ENCODE data around the gene ADAMTS9. TPM values are rescaled to one million over a fixed set of nuclear protein-coding genes. Genes with fewer than 3 reads are reported as not detected.

Gene ADAMTS9
- total and polyA plus RNA-seq, 10 donors = 9.1 to 112 (median 34.8) TPM

DNA sequence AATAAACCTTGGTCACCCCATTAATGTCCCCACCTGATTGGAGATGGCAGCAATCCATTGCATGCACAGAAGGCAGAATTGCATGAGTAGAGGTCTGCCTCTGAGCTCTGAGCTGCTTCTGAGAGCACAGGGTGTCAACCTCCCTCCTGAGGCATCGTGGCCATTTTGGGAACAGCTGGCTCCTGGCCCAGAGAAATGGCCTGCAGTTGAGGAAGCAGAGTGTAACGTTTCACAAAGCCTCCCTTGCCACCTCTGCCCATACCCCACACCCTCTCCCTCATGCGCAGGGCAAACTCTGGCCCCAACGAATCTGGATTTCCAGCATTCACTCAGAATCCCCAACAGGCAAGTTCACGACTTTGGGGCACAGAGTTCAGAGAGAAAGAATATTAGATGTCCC, 198.9 kb downstream of the ADAMTS9 start:
- peaks cover 0 to 9% (median 2%) of the 10 kb centered on the region in 6 donors for H3K4me1 ChIP-seq
- 32 to 47% (median 37%) methylated on average over 3 to 5 of the region's 5 CpGs for WGBS, 5 donors
- no peak for DNase-seq
- peaks cover 0 to 86% (median 10%) of the 10 kb centered on the region in 7 donors for H3K27me3 ChIP-seq (replicated peaks in 1 of 7)
- no peak overlapping the region for H3K27ac ChIP-seq
- TF ChIP-seq, protein P1, sequence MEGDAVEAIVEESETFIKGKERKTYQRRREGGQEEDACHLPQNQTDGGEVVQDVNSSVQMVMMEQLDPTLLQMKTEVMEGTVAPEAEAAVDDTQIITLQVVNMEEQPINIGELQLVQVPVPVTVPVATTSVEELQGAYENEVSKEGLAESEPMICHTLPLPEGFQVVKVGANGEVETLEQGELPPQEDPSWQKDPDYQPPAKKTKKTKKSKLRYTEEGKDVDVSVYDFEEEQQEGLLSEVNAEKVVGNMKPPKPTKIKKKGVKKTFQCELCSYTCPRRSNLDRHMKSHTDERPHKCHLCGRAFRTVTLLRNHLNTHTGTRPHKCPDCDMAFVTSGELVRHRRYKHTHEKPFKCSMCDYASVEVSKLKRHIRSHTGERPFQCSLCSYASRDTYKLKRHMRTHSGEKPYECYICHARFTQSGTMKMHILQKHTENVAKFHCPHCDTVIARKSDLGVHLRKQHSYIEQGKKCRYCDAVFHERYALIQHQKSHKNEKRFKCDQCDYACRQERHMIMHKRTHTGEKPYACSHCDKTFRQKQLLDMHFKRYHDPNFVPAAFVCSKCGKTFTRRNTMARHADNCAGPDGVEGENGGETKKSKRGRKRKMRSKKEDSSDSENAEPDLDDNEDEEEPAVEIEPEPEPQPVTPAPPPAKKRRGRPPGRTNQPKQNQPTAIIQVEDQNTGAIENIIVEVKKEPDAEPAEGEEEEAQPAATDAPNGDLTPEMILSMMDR (IDR thresholded peaks at IDR 0.05 in 8 of 11, conservative IDR thresholded peaks at IDR 0.05 in 3 of 11) = no peak
- no peak for TF ChIP-seq POLR2A (IDR thresholded peaks at IDR 0.05)
- no peak for TF ChIP-seq POLR2AphosphoS5 (IDR thresholded peaks at IDR 0.05)
- H3K36me3 ChIP-seq = no peaks in the 10 kb centered on the region
- intact Hi-C loops (cut with DNase I; ENCODE audit: low total_unique reads) = no loop called here
- no peaks in the 10 kb centered on the region for H3K9me3 ChIP-seq
- no peak overlapping the region for H3K4me3 ChIP-seq

DNA sequence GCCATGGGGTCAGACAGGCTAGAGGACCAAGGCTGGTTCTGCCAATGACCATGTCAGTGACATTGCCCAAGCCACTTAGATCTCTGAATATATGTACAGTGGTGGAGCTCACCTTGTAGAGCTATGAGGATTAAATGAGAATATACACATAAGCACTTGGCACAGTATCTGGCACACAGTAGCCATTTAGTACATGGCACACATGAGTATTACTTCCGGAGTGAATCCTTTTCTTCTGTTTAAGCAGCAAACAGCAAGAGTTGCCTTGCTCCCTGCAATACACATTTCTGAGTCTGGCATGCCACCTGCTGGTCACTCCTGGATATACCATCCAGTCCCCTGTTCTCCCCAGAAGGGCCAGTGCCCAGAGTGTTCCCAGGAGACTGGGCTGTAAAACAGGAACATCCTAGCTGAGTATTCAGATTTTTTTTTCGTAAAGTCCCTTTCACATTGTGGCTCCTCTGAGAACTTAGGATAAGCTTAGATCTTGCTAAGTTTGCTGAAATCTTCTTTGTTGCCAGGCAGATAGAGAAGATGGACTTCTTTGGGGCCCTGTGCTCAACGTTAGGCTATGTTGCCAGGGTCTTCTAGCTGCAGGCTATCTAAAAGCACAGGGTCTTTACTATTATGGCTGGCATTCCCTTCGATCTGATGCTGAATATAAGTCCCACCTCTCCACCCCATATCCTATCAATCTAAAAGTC, 203.4 kb downstream of the ADAMTS9 start:
- H3K27me3 ChIP-seq (replicated peaks in 1 of 7) = peaks cover 0 to 41% (median 5%) of the 10 kb centered on the region in 7 donors
- H3K4me3 ChIP-seq = no peak overlapping the region
- no peaks in the 10 kb centered on the region for H3K36me3 ChIP-seq
- no peaks in the 10 kb centered on the region for H3K9me3 ChIP-seq
- peak; percentile 83 for DNase-seq
- H3K27ac ChIP-seq = no peak overlapping the region
- H3K4me1 ChIP-seq = peaks cover 0 to 9% (median 2%) of the 10 kb centered on the region in 6 donors
- intact Hi-C loops (cut with DNase I; ENCODE audit: low total_unique reads) = no loop called here
- TF ChIP-seq, protein P1 (IDR thresholded peaks at IDR 0.05 in 8 of 11, conservative IDR thresholded peaks at IDR 0.05 in 3 of 11) = peak; percentile 55 to 89 (median 80)
- TF ChIP-seq POLR2A (IDR thresholded peaks at IDR 0.05) (no peak), POLR2AphosphoS5 (IDR thresholded peaks at IDR 0.05) (no peak)
- 19 to 31% (median 20%) methylated on average over 4 of the region's 4 CpGs for WGBS, 5 donors

DNA sequence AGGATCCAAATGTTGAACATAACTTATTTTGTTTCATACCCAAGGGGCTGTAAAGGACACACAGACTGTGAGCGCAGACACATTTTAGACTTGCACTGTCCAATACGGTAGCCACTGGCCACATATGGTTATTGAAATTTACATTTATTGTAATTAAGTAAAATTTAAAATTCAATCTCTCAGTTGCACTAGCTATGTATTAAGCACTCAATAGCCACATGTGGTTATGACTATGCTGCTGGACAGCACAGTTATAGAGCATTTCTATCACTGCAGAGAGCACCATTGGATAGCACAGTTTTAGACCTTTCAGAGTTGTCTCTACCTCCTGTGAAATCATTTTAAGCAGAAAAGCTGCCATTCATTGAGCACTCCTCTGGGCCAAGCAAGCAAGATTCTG, 204.3 kb downstream of the ADAMTS9 start:
- TF ChIP-seq, protein P1 (IDR thresholded peaks at IDR 0.05 in 8 of 11, conservative IDR thresholded peaks at IDR 0.05 in 3 of 11) = no peak
- TF ChIP-seq POLR2AphosphoS5 (IDR thresholded peaks at IDR 0.05) = no peak
- no peak for TF ChIP-seq POLR2A (IDR thresholded peaks at IDR 0.05)
- H3K4me3 ChIP-seq = no peak overlapping the region
- no peak for DNase-seq
- H3K9me3 ChIP-seq = no peaks in the 10 kb centered on the region
- H3K36me3 ChIP-seq = no peaks in the 10 kb centered on the region
- H3K27me3 ChIP-seq (replicated peaks in 1 of 7) = peaks cover 0 to 32% (median 0%) of the 10 kb centered on the region in 7 donors
- intact Hi-C loops (cut with DNase I; ENCODE audit: low total_unique reads) = loop anchor here (2.0 kb wide), 1 partner anchor 451 kb away; no protein-coding TSS in a partner anchor
- peaks cover 0 to 9% (median 2%) of the 10 kb centered on the region in 6 donors for H3K4me1 ChIP-seq
- 90 to 95% (median 93%) methylated on average over 2 of the region's 2 CpGs for WGBS, 5 donors
- H3K27ac ChIP-seq = no peak overlapping the region

DNA sequence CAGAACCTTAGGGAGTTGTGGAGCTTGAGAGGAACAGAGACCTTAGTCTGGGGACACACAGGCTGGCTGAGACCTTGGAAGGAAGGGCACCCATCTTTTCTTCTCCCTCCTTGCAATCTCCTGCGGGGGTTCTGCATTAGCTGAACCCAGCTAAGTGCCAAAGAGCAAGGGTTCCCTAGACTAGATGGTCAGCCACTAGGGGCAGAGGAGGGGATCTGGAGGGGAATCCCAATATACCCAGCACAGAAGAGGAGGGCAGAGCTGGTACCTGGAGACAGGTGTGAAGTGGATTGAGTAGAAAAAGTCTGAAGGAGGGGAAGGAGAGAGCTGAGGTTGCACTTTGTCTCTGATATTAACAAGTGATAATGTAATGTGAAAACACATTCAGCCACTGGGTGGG, 212.8 kb downstream of the ADAMTS9 start:
- H3K27me3 ChIP-seq (replicated peaks in 1 of 7) = peaks cover 0 to 54% (median 0%) of the 10 kb centered on the region in 7 donors
- no peak for DNase-seq
- TF ChIP-seq POLR2A (IDR thresholded peaks at IDR 0.05) (no peak), POLR2AphosphoS5 (IDR thresholded peaks at IDR 0.05) (no peak)
- TF ChIP-seq, protein P1 (IDR thresholded peaks at IDR 0.05 in 8 of 11, conservative IDR thresholded peaks at IDR 0.05 in 3 of 11) = no peak
- 57 to 90% (median 80%) methylated on average over 1 of the region's 1 CpG for WGBS, 5 donors
- no peaks in the 10 kb centered on the region for H3K9me3 ChIP-seq
- H3K27ac ChIP-seq = no peak overlapping the region
- H3K4me1 ChIP-seq = no peaks in the 10 kb centered on the region
- no peak overlapping the region for H3K4me3 ChIP-seq
- intact Hi-C loops (cut with DNase I; ENCODE audit: low total_unique reads) = no loop called here
- no peaks in the 10 kb centered on the region for H3K36me3 ChIP-seq
